ENCODE results near the gene DEFB127. TPM values are rescaled to one million over a fixed set of nuclear protein-coding genes. Genes with fewer than 3 reads are reported as not detected.

DEFB127 gene
- total RNA-seq, result not detected

GRCh38 chr20:157154-157553 lies at the start of gene DEFB127:
Gene DEFB127, plus strand, starts transcription at chr20:157454. Its CDS starts 91 bp downstream, at chr20:157545.

GRCh38 chr20:142290-142689 lies 15.0 kb upstream of the DEFB127 start, which contains the start of gene DEFB126:
Gene DEFB126, plus strand, starts transcription at chr20:142590. Its CDS starts 39 bp downstream, at chr20:142629.

GRCh38 chr20:189611-190010 lies 32.4 kb downstream of the DEFB127 start, which contains the start of gene DEFB128:
Gene DEFB128, minus strand, starts transcription at chr20:189711. Its CDS starts 88 bp downstream, at chr20:189623.

Other genes starting within 250 kb of the DEFB127 start
- gene DEFB125, start 69.8 kb upstream of the DEFB127 start, total RNA-seq, result not detected
- gene DEFB126, start 14.9 kb upstream of the DEFB127 start, total RNA-seq, result not detected
- gene DEFB128, start 32.3 kb downstream of the DEFB127 start, total RNA-seq, result not detected
- not detected for gene DEFB129, start 69.8 kb downstream of the DEFB127 start, total RNA-seq
- gene DEFB132, start 100.3 kb downstream of the DEFB127 start, total RNA-seq, result not detected
- gene C20orf96, start 133.3 kb downstream of the DEFB127 start, total RNA-seq, result 7.5 TPM
- gene ZCCHC3, start 140.1 kb downstream of the DEFB127 start, total RNA-seq, result 15.7 TPM
- gene SOX12, start 168.1 kb downstream of the DEFB127 start, total RNA-seq, result 18.2 TPM
- 44.4 TPM for gene NRSN2, start 189.7 kb downstream of the DEFB127 start, total RNA-seq
- gene TRIB3, start 223.3 kb downstream of the DEFB127 start, total RNA-seq, result 10.6 TPM